ENCODE data around the gene CSK. TPM values are rescaled to one million over a fixed set of nuclear protein-coding genes. Genes with fewer than 3 reads are reported as not detected.
"Not testable (repeated sequence)": the region's sequence is repeated elsewhere in the genome, so short reads cannot be mapped to it uniquely, and the experiment has no call there.

CSK gene
- polyA plus RNA-seq, 3 donors, result 37.6 to 54.0 (median 39.3) TPM

DNA sequence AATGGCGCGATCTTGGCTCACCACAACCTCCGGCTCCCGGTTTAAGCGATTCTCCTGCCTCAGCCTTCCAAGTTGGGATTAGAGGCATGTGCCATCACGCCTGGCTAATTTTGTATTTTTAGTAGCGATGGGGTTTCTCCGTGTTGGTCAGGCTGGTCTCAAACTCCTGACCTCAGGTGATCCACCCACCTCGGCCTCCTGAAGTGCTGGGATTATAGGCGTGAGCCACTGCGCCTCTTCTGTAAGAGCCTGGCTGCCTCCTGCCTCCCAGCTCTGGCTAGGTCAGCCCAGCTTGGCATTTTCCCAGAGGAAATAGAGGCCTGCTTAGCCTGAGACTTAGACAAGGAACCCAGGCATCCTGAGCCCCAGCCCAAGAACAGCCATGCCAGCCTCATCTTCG lies 4.2 kb downstream of the CSK start:
- not testable (repeated sequence) for DNase-seq (ENCODE audit: low read depth in 3 of 3, low spot score in 2 of 3)

GRCh38 chr15:74786551-74787165 lies 4.8 kb downstream of the CSK start:
- no peak for DNase-seq (ENCODE audit: low read depth in 3 of 3, low spot score in 2 of 3)

DNA sequence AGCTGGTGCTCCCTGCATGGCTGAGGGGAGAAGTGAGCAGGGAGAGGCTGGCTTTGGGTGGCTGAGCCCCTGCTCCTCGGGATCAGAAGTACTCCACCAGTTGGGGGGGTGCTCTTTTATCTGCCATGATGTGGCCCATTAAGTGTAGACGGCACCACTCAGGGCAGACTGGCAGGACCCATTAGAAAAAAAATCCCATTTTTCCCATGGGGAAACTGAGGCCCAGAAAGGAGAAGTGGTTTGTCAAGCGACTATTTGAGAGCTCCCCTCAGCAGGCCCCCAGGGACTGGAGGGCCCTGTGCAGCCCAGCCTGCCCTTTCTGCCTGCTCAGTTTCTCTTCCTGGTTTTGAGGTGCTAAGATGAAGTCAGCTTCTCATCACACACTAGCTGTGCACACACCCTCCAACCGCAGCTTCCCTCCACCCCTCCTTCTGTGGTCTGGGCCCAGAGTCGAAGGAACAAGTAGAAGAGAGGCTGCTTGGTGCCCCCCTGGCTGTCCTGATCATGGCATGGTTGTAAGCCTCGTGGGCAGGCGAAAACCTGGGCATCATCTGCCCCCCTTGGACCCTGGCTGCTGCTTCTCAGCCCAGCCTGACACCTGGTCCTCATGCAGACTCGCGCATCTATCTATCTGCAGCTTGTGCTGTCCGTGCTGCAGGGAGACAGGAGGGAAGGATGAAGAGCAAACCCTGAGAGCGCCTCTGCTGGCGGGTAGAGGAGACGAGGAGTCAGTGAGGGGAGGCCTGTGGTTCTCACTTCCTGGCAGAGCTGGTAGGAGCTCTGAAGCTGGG lies 5.6 kb downstream of the CSK start:
- no peak for DNase-seq (ENCODE audit: low read depth in 3 of 3, low spot score in 2 of 3)

GRCh38 chr15:74788042-74788682 lies 6.3 kb downstream of the CSK start:
- DNase-seq (ENCODE audit: low read depth in 3 of 3, low spot score in 2 of 3), result no peak

GRCh38 chr15:74788683-74789151 lies 6.8 kb downstream of the CSK start:
- DNase-seq (ENCODE audit: low read depth in 3 of 3, low spot score in 2 of 3), result no peak

GRCh38 chr15:74789171-74789631 lies 7.3 kb downstream of the CSK start:
- DNase-seq (ENCODE audit: low read depth in 3 of 3, low spot score in 2 of 3), result no peak

- DNase-seq (ENCODE audit: low read depth in 3 of 3, low spot score in 2 of 3), result no peak
Measured at GRCh38 chr15:74789741-74790079, 7.8 kb downstream of the CSK start.

DNA sequence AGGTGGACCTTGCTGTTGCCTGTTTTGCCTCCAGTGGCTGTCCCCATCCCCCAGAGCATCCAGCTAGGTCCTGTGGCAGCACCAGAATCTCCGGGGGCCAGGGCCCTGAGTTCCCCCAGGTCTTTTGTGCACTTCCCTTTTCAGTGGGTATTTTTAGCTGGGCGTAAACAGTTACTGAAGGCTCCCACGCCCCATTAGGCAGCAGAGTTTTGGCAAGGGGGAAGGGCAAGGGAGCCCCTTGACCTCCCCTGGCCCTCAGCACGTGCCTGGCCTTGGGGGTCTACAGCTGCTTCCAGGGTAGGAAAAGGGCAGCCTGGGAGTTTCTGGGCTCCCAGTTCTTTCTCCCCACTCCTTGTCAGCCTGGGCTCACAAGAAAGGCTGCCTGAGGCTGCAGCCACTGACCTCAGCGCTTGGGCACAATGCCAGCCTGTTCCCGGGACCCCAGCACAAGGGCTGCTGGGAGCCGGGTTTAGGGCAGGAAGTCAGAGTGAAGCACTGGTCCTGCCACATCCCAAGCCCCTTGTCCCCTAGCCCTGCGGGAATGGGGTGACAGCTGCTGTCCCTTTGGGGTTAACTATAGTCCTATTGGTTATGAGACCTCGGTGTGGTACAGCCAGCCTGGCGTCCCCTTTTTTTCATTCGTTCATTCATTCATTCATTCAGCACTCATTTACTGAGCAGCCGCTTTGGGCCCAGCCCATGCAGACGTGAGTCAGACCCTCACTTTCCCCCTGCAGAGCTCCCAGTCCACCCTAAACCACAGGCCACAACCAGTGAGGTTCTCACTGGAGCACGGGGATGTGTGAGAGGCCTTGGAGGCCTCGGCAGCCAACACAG lies 8.4 kb downstream of the CSK start:
- no peak for DNase-seq (ENCODE audit: low read depth in 3 of 3, low spot score in 2 of 3)

- DNase-seq (ENCODE audit: low read depth in 3 of 3, low spot score in 2 of 3), result no peak
Measured at GRCh38 chr15:74791007-74791406, 9.1 kb downstream of the CSK start.

- DNase-seq (ENCODE audit: low read depth in 3 of 3, low spot score in 2 of 3), result no peak
Measured at GRCh38 chr15:74791667-74792066, 9.8 kb downstream of the CSK start.

GRCh38 chr15:74792227-74793016 lies 10.5 kb downstream of the CSK start:
- no peak for DNase-seq (ENCODE audit: low read depth in 3 of 3, low spot score in 2 of 3)

DNA sequence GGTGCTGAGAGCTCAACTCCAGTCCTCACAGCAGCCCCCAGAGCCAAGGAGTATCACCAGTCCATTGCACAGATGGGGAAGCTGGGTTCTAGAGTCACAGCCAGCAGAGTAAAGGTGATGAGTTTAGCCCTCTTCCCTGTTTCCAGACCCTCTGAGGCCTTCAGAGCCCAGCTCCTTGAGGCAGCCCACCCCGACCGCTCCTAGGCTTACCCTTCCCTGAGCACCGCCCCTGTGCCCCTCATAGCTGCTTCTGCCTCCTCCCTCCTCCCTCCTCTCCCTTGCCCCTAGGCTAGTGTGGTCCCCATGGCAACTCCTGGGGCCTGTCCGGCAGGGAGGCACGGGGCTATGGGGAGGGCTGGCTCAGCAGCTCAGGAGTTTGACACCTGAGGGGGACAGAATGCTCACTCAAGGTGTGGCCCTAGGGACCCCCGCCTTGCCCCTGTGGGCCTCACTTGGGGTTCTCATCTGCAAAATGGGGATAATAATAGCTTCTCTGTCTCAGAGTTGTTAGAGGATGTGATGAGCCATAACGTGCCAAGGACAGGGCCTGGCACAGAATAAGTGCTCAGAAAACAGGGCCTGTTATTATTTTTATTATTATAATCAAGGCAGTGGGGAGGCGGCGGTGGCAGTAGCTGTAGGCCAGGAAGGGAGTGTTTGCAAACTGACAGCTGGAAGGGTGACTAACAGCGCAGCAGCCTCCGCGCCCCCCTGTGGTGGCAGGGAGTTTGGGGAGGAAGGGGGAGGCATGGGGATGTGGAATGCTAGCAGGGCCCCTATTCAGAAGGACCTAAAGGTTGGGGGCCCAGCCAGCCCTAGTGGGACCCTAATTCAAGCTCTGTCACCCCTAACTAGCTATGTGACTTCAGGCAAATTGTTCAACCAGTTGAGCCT lies 11.5 kb downstream of the CSK start:
- no peak for DNase-seq (ENCODE audit: low read depth in 3 of 3, low spot score in 2 of 3)

DNA sequence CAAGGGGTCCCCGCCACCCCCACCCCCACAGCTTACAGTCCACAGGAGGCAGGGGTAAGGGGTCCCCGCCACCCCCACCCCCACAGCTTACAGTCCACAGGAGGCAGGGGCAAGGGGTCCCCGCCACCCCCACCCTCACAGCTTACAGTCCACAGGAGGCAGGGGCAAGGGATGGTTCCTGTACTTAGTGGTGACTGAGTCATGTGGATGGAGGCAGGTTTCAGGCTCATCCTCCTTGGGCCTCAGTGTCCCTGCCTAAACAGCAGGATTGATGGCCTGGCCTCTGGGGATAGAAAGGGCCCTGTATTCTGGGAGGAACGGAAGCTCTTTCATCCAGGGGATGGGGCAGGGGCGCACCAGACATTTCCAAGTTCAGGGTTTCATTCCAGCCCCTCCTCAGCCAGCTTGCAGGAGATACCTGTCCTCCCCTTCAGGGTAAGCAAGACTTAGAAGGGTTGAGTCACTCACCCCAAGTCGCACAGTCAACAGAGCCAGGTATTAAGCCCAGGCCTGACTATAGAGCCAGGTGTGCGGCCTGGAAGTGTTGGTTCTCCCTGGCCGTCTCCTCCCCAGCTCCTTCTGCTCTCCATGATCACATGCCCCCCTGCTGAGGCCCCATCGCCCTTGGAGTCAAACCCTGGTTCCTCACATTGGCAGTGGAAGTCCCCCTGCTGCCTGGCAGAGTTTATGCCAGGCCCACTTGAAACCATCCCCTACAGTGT lies 12.5 kb downstream of the CSK start:
- no peak for DNase-seq (ENCODE audit: low read depth in 3 of 3, low spot score in 2 of 3)

GRCh38 chr15:74794970-74795349 lies 13.1 kb downstream of the CSK start:
- DNase-seq (ENCODE audit: low read depth in 3 of 3, low spot score in 2 of 3), result no peak

GRCh38 chr15:74795966-74796625 lies 14.2 kb downstream of the CSK start:
- no peak for DNase-seq (ENCODE audit: low read depth in 3 of 3, low spot score in 2 of 3)

DNA sequence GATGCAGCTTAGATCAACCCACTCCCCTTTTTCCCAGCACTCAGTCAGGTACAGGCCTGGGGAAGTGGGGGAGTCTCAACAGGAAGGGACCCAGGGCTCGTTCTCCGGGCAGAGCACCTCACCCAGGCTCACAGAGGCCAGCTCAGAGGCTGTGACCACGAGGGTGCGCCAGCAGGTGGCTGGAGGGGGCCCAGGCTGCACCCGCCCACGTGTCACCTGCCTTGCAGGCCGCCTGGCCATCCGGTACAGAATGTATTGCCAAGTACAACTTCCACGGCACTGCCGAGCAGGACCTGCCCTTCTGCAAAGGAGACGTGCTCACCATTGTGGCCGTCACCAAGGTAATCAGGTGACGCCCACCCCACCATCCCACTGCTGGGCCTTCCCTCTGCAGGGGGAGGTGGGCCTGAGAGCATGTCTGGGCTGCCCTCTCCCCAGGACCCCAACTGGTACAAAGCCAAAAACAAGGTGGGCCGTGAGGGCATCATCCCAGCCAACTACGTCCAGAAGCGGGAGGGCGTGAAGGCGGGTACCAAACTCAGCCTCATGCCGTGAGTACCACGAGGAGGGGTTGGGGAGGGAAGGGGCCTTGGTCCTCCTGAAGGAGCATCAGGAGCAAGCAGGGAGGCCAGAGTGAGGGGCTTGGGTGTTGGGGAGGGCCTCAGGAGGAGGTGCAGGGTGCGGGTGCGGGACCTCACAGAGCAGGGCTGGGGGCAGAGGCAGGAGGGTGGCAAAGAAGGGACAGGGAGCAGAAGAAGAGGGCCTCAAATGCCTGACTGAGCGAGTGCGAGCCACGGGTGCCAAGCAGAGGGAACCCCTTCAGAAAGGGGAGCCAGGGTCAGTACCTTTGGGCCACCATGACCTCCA lies 16.7 kb downstream of the CSK start:
- no peak for DNase-seq (ENCODE audit: low read depth in 3 of 3, low spot score in 2 of 3)

- no peak for DNase-seq (ENCODE audit: low read depth in 3 of 3, low spot score in 2 of 3)
Measured at GRCh38 chr15:74799255-74799855, 17.5 kb downstream of the CSK start.
